SK-N-SH (cell line): ENCODE measurements around the gene OGFOD2. TPM values are rescaled to one million over a fixed set of nuclear protein-coding genes. Genes with fewer than 3 reads are reported as not detected.

Experiments
- CTCF ChIA-PET: fragments of 300-600, 350-600 bp; formaldehyde crosslinking; extraction: SDS; loops from one replicate; lab custom pipeline; 2021; lab: Yijun Ruan, JAX
- POLR2A ChIA-PET: fragments of 350-600 bp; sonication (Branson Sonifier 250); formaldehyde crosslinking; extraction: SDS; loops from one replicate; lab custom pipeline; 2020; ENCODE audit warnings: antibody characterized with exemption, inconsistent platforms; lab: Yijun Ruan, JAX
- DNase-seq: peaks from one replicate; pipeline ENCODE4 v3.0.0; 2012
- H2AFZ ChIP-seq: fragments of 200-600 bp; sonication (generic); 2 replicates; pipeline ENCODE4 v1.8.1; 2016; ENCODE audit warnings: antibody characterized with exemption, mild to moderate bottlenecking, low read depth
- H3F3A ChIP-seq: fragments of 200-600 bp; sonication (generic); replicated peaks from 2 replicates; pipeline ENCODE3; 2016; ENCODE audit warnings: antibody characterized with exemption, mild to moderate bottlenecking; ENCODE audit not compliant: insufficient read depth
- H3K27ac ChIP-seq, 2 experiments: fragments of 200-500 bp in 1 of 2; fragments of 200-600 bp in 1 of 2; sonication (Bioruptor generic) in 1 of 2; sonication (generic), shearing (Covaris generic) in 1 of 2; 2 replicates each; pipeline versions ENCODE4 v1.5.1 to v1.6.1; 2014 to 2016; ENCODE audit warnings: low read depth in 2 of 2, inconsistent platforms in 1 of 2, low read length in 1 of 2, mild to moderate bottlenecking in 1 of 2, mixed read lengths in 1 of 2
- H3K27me3 ChIP-seq: fragments of 200-600 bp; sonication (generic), shearing (Covaris generic); 2 replicates; pipeline ENCODE4 v1.6.1; 2016; ENCODE audit warnings: mixed run types; ENCODE audit not compliant: insufficient read depth
- H3K36me3 ChIP-seq, 2 experiments: fragments of 200-500 bp in 1 of 2; fragments of 200-600 bp in 1 of 2; sonication (Bioruptor generic) in 1 of 2; sonication (generic) in 1 of 2; replicated peaks in 1 of 2; 2 replicates each; pipeline versions ENCODE3 to v1.5.1; 2014 to 2016; ENCODE audit warnings: low read length in 1 of 2, mild to moderate bottlenecking in 1 of 2; ENCODE audit not compliant: insufficient read depth in 2 of 2, control insufficient read depth in 1 of 2
- H3K4me1 ChIP-seq, 2 experiments: fragments of 200-500 bp in 1 of 2; fragments of 200-600 bp in 1 of 2; sonication (Bioruptor generic) in 1 of 2; sonication (generic), shearing (Covaris generic) in 1 of 2; 2 replicates each; pipeline versions ENCODE4 v1.5.1 to v1.6.1; 2014 to 2016; ENCODE audit warnings: low read depth in 1 of 2, low read length in 1 of 2, mixed run types in 1 of 2; ENCODE audit not compliant: insufficient read depth in 2 of 2, control insufficient read depth in 1 of 2
- H3K4me2 ChIP-seq: fragments of 200-600 bp; sonication (generic), shearing (Covaris generic); 2 replicates; pipeline ENCODE4 v1.6.1; 2017; ENCODE audit warnings: mixed run types
- H3K4me3 ChIP-seq, 2 experiments: fragments of 200-500 bp in 1 of 2; fragments of 200-600 bp in 1 of 2; sonication (Bioruptor generic) in 1 of 2; sonication (generic), shearing (Covaris generic) in 1 of 2; 2 replicates each; pipeline versions ENCODE4 v1.5.1 to v1.8.1; 2014 to 2016; ENCODE audit warnings: low read depth in 2 of 2, inconsistent platforms in 1 of 2, low read length in 1 of 2, mild to moderate bottlenecking in 1 of 2, mixed read lengths in 1 of 2, moderate library complexity in 1 of 2
- H3K79me2 ChIP-seq: fragments of 200-600 bp; sonication (generic); 2 replicates; pipeline ENCODE4 v1.8.1; 2017; ENCODE audit warnings: mild to moderate bottlenecking; ENCODE audit not compliant: insufficient read depth
- H3K9ac ChIP-seq: fragments of 200-600 bp; sonication (generic); 2 replicates; pipeline ENCODE4 v1.6.1; 2017; ENCODE audit warnings: mixed run types
- H3K9me2 ChIP-seq: fragments of 200-600 bp; sonication (generic); 2 replicates; pipeline ENCODE4 v1.6.1; 2017; ENCODE audit warnings: mixed run types
- H3K9me3 ChIP-seq: fragments of 200-600 bp; sonication (generic); 2 replicates; pipeline ENCODE4 v1.6.1; 2017; ENCODE audit warnings: mixed run types, mild to moderate bottlenecking, moderate library complexity
- H4K20me1 ChIP-seq: fragments of 200-600 bp; sonication (generic); 2 replicates; pipeline ENCODE4 v1.6.1; 2017; ENCODE audit warnings: mild to moderate bottlenecking, mixed run types; ENCODE audit not compliant: insufficient read depth
- CHD2 ChIP-seq: fragments of 150-350 bp; IDR thresholded peaks from 2 replicates; pipeline ENCODE4 v1.6.1; 2018; ENCODE audit warnings: low read length; ENCODE audit not compliant: partially characterized antibody
- ELF1 ChIP-seq: IDR thresholded peaks from 2 replicates; pipeline ENCODE4 v1.4.0; 2012
- FOSL2 ChIP-seq: IDR thresholded peaks from 2 replicates; pipeline ENCODE4 v1.4.0; 2012; ENCODE audit warnings: low read depth, mild to moderate bottlenecking, moderate library complexity, borderline replicate concordance
- FOXJ3 ChIP-seq: sonication (generic); formaldehyde crosslinking; IDR thresholded peaks from 2 replicates; pipeline ENCODE4 v1.5.1; 2020; ENCODE audit warnings: mild to moderate bottlenecking, missing genetic modification reagents
- FOXM1 ChIP-seq: IDR thresholded peaks from 2 replicates; pipeline ENCODE4 v1.4.0; 2012; ENCODE audit warnings: low read depth, mild to moderate bottlenecking
- GABPA ChIP-seq: IDR thresholded peaks from 2 replicates; pipeline ENCODE4 v1.4.0; 2012; ENCODE audit warnings: low read depth, mild to moderate bottlenecking
- GATA2 ChIP-seq: sonication (generic); formaldehyde crosslinking; IDR thresholded peaks from 2 replicates; pipeline ENCODE4 v1.5.0; 2020; ENCODE audit warnings: mild to moderate bottlenecking, missing genetic modification reagents
- JUND ChIP-seq: IDR thresholded peaks from 2 replicates; pipeline ENCODE4 v1.4.0; 2012
- MEF2A ChIP-seq: IDR thresholded peaks from 2 replicates; pipeline ENCODE4 v1.4.0; 2012; ENCODE audit warnings: low read depth, borderline replicate concordance
- NRF1 ChIP-seq: IDR thresholded peaks from 2 replicates; pipeline ENCODE4 v1.6.1; 2012; ENCODE audit warnings: low read depth, mild to moderate bottlenecking, low read length
- RCOR1 ChIP-seq: fragments of 150-350 bp; IDR thresholded peaks from 2 replicates; pipeline ENCODE4 v1.6.1; 2017; ENCODE audit warnings: antibody characterized with exemption, low read length
- RFX5 ChIP-seq: IDR thresholded peaks from 2 replicates; pipeline ENCODE4 v1.6.1; 2012; ENCODE audit warnings: mild to moderate bottlenecking, improper control_type of control experiment, low read length
- SIN3A ChIP-seq: IDR thresholded peaks from 2 replicates; pipeline ENCODE4 v1.6.1; 2012; ENCODE audit warnings: low read depth, mild to moderate bottlenecking, low read length, moderate library complexity, borderline replicate concordance
- SMC3 ChIP-seq: IDR thresholded peaks from 2 replicates; pipeline ENCODE4 v1.6.1; 2012; ENCODE audit warnings: low read depth, low read length, improper control_type of control experiment
- WGBS: methylation state at CpG from one replicate; pipeline ENCODE4 v1.1.6; 2017; ENCODE audit warnings: low lambda C conversion rate; 5-methylcytosine and 5-hydroxymethylcytosine counted together
- polyA plus RNA-seq, 3 experiments: library from polyadenylated mRNA; depleted of rRNA; stranded (reverse); fragments of >200 nt; gene quantifications; 2 replicates each; pipeline ENCODE4 v1.2.3, GENCODE V29; 2012
- TF ChIP-seq, protein P1 (sequence below): IDR thresholded peaks from 2 replicates; pipeline ENCODE4 v1.4.0; 2012; ENCODE audit warnings: low read depth, borderline replicate concordance
- TF ChIP-seq, protein P2 (sequence below): IDR thresholded peaks from 2 replicates; pipeline ENCODE4; 2012
- TF ChIP-seq, protein P3 (sequence below): IDR thresholded peaks from 2 replicates; pipeline ENCODE4 v1.4.0; 2012; ENCODE audit warnings: low read depth
- TF ChIP-seq, protein P4 (sequence below): fragments of 150-350 bp; IDR thresholded peaks from 2 replicates; pipeline ENCODE4 v1.6.1; 2017; ENCODE audit warnings: antibody characterized with exemption, low read length, low read depth, borderline replicate concordance
- TF ChIP-seq, protein P5 (sequence below): fragments of 150-350 bp; IDR thresholded peaks from 2 replicates; pipeline ENCODE4 v1.6.1; 2016; ENCODE audit warnings: mild to moderate bottlenecking, low read depth, low read length
- TF ChIP-seq, protein P6 (sequence below): IDR thresholded peaks from 2 replicates; pipeline ENCODE4 v1.6.1; 2012; ENCODE audit warnings: mild to moderate bottlenecking, low read depth, low read length, moderate library complexity
- TF ChIP-seq, protein P7 (sequence below): IDR thresholded peaks from 2 replicates; pipeline ENCODE4 v1.4.0; 2012; ENCODE audit warnings: low read depth, borderline replicate concordance

The OGFOD2 gene
- 22.0 and 25.6 TPM in 2 replicates for polyA plus RNA-seq (2012; rRNA removed)
- 7.8 and 13.0 TPM in 2 replicates for polyA plus RNA-seq (2012; cell fraction: cytosol; rRNA removed)
- 110 and 155 TPM in 2 replicates for polyA plus RNA-seq (2012; cell fraction: nucleus; rRNA removed)

DNA sequence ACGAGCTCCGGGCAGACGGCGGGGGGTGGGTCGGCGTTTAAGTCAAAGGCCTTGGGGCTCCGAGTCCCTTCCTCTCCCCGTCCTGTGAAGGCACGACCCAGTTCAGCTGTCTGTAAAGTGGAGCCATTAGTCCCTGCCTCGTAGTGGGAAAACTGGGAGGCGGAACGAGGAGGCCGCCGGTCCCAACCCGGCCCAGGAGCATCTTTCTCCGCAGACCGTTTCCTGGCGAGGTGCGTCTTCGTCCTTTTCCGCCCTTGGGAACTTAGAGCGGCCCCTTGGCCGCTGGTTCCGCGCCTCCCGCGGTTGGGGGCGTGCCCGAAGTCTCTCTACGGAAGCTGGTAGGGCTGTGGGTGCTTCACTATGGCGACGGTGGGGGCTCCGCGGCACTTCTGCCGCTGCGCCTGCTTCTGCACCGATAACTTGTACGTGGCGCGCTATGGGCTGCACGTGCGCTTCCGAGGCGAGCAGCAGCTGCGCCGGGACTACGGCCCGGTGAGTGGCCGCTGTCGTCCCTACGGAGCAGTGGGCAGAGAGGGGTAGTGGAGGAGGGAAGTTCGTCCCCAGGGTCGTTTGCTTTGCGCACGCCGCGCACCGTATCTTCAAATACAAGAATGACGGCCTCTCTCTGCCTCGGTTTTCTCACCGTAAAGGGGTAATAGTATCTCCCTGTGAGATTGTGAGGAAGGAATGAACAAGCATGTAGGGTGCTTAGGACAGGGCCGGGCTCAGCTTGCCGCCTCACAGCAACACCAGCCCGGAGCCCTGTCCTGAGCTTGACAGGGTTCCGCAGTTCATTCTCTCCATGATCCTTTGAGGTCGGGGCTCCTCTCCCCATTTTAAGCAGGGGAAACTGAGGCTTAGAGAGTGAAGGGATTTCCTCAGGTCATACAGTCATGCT lies at the start of gene OGFOD2:
OGFOD2 (plus strand) TSS at position 353 of the 898 bp plus-strand sequence; CDS start at position 361, 8 bp downstream.
- CTCF ChIA-PET = interaction anchor here (1.0 to 2.4 kb wide), 5 partner anchors 114 to 263 kb away, joined by 3 to 7 read pairs (median 5); no protein-coding TSS in a partner anchor
- TF ChIP-seq CHD2 (peak; percentile 62), FOXM1 (no peak), RCOR1 (no peak), NRF1 (no peak), GABPA (no peak; the same call in 1 of the 2 replicates), FOXJ3 (no peak), JUND (0 out of 2 replicates have a peak, but pooled peaks have one; percentile 17), SMC3 (no peak), GATA2 (CRISPR knock-in tag) (no peak), MEF2A (no peak), RFX5 (no peak), SIN3A (peak; percentile 76), ELF1 (peak; percentile 73), FOSL2 (no peak)
- TF ChIP-seq, protein P1, sequence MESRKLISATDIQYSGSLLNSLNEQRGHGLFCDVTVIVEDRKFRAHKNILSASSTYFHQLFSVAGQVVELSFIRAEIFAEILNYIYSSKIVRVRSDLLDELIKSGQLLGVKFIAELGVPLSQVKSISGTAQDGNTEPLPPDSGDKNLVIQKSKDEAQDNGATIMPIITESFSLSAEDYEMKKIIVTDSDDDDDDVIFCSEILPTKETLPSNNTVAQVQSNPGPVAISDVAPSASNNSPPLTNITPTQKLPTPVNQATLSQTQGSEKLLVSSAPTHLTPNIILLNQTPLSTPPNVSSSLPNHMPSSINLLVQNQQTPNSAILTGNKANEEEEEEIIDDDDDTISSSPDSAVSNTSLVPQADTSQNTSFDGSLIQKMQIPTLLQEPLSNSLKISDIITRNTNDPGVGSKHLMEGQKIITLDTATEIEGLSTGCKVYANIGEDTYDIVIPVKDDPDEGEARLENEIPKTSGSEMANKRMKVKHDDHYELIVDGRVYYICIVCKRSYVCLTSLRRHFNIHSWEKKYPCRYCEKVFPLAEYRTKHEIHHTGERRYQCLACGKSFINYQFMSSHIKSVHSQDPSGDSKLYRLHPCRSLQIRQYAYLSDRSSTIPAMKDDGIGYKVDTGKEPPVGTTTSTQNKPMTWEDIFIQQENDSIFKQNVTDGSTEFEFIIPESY = peak; percentile 39; the same call in 1 of the 2 replicates
- TF ChIP-seq, protein P2, sequence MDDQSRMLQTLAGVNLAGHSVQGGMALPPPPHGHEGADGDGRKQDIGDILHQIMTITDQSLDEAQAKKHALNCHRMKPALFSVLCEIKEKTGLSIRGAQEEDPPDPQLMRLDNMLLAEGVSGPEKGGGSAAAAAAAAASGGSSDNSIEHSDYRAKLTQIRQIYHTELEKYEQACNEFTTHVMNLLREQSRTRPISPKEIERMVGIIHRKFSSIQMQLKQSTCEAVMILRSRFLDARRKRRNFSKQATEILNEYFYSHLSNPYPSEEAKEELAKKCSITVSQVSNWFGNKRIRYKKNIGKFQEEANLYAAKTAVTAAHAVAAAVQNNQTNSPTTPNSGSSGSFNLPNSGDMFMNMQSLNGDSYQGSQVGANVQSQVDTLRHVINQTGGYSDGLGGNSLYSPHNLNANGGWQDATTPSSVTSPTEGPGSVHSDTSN = peak; percentile 3; the same call in 1 of the 2 replicates
- TF ChIP-seq, protein P3, sequence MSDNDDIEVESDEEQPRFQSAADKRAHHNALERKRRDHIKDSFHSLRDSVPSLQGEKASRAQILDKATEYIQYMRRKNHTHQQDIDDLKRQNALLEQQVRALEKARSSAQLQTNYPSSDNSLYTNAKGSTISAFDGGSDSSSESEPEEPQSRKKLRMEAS = peak; percentile 46; the same call in 1 of the 2 replicates
- TF ChIP-seq, protein P4, sequence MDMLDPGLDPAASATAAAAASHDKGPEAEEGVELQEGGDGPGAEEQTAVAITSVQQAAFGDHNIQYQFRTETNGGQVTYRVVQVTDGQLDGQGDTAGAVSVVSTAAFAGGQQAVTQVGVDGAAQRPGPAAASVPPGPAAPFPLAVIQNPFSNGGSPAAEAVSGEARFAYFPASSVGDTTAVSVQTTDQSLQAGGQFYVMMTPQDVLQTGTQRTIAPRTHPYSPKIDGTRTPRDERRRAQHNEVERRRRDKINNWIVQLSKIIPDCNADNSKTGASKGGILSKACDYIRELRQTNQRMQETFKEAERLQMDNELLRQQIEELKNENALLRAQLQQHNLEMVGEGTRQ = no peak
- TF ChIP-seq, protein P5, sequence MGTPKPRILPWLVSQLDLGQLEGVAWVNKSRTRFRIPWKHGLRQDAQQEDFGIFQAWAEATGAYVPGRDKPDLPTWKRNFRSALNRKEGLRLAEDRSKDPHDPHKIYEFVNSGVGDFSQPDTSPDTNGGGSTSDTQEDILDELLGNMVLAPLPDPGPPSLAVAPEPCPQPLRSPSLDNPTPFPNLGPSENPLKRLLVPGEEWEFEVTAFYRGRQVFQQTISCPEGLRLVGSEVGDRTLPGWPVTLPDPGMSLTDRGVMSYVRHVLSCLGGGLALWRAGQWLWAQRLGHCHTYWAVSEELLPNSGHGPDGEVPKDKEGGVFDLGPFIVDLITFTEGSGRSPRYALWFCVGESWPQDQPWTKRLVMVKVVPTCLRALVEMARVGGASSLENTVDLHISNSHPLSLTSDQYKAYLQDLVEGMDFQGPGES = peak; percentile 58; the same call in 1 of the 2 replicates
- TF ChIP-seq, protein P6, sequence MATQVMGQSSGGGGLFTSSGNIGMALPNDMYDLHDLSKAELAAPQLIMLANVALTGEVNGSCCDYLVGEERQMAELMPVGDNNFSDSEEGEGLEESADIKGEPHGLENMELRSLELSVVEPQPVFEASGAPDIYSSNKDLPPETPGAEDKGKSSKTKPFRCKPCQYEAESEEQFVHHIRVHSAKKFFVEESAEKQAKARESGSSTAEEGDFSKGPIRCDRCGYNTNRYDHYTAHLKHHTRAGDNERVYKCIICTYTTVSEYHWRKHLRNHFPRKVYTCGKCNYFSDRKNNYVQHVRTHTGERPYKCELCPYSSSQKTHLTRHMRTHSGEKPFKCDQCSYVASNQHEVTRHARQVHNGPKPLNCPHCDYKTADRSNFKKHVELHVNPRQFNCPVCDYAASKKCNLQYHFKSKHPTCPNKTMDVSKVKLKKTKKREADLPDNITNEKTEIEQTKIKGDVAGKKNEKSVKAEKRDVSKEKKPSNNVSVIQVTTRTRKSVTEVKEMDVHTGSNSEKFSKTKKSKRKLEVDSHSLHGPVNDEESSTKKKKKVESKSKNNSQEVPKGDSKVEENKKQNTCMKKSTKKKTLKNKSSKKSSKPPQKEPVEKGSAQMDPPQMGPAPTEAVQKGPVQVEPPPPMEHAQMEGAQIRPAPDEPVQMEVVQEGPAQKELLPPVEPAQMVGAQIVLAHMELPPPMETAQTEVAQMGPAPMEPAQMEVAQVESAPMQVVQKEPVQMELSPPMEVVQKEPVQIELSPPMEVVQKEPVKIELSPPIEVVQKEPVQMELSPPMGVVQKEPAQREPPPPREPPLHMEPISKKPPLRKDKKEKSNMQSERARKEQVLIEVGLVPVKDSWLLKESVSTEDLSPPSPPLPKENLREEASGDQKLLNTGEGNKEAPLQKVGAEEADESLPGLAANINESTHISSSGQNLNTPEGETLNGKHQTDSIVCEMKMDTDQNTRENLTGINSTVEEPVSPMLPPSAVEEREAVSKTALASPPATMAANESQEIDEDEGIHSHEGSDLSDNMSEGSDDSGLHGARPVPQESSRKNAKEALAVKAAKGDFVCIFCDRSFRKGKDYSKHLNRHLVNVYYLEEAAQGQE = no peak
- TF ChIP-seq, protein P7, sequence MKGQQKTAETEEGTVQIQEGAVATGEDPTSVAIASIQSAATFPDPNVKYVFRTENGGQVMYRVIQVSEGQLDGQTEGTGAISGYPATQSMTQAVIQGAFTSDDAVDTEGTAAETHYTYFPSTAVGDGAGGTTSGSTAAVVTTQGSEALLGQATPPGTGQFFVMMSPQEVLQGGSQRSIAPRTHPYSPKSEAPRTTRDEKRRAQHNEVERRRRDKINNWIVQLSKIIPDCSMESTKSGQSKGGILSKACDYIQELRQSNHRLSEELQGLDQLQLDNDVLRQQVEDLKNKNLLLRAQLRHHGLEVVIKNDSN = no peak

More for the DNA sequence above, at the start of gene OGFOD2:
- DNase-seq = peak; percentile 92
- Histone ChIP-seq H3K36me3 (peaks cover 0 to 11% of the 10 kb centered on the region in 2 experiments), H3K79me2 (peaks cover 60% of the 10 kb centered on the region), H3K9ac (peak within 1 kb of the TSS; percentile 100), H2AFZ (peak within 1 kb of the TSS; percentile 100), H3K27ac (peak within 1 kb of the TSS; percentile 99), H3K27me3 (no peaks in the 10 kb centered on the region), H3K9me3 (no peaks in the 10 kb centered on the region), H3K4me1 (peaks cover 7 to 28% of the 10 kb centered on the region in 2 experiments; a peak in 2 of 4 replicates), H3K9me2 (no peaks in the 10 kb centered on the region), H4K20me1 (no peaks in the 10 kb centered on the region), H3K4me2 (peak within 1 kb of the TSS; percentile 98), H3K4me3 (peak within 1 kb of the TSS; percentile 95 to 99), H3F3A (peaks cover 3% of the 10 kb centered on the region)
- 1% methylated on average over 56 of the region's 66 CpGs for WGBS
- POLR2A ChIA-PET = interaction anchor here (1.3 to 2.5 kb wide), 3 partner anchors 9 to 258 kb away, joined by 9 to 12 read pairs (median 9); partner anchors contain the start of genes ABCB9, MPHOSPH9 and MTRFR
